Activated CD4-positive, alpha-beta T cell treated with anti-CD3 and anti-CD28 coated beads, Interleukin-2, amount 50 U/mL, for 16 hours (primary cell): ENCODE measurements around the gene ZCCHC10.
"Not testable (repeated sequence)": the region's sequence is repeated elsewhere in the genome, so short reads cannot be mapped to it uniquely, and the experiment has no call there.

Source experiments
- DNase-seq: peaks from one replicate; pipeline ENCODE4 v3.0.0-alpha.2; 2020

The ZCCHC10 gene

DNA sequence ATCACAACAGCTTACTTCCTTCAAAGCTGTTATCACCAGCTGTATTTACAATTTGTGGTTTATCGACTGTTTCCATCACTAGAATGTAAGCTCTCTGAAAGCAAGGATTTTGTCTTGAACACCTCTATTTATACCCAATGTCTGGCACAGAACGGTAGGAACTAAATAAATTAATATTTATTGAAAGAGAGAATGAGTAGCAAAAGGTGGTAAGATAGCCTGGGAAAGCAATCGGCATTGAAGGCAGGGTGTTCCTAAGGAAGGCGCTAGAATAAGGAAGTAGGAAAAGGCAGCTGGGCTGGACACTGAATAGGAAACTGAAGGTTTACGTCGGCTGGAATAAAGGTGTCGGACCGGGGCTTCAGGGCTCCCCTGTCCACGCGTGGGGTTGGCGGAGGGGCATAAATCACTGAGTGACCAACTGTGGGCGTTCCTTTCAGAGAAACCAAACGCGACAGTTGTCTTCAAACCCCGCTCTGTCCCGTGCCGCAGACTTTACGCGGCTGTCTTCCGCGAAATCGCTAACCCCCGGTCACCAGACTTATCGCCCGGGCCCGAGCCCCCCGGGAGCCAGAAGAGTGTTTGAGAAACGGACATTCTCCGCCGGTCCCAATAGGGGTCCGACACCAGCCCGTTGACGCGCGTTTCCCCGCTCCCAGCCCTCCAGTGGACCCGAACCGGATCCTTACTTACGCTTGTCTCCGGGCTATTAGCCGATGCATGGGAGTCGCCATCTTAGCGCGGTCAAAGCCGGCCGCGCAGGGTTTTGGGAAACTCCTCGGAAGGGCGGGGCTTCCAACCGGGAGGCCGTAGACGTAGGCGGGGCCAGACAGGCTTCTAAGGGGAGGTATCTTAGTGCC lies at the start of gene ZCCHC10:
ZCCHC10 (minus strand) TSS at position 746 of the 860 bp plus-strand sequence; CDS start at position 734, 12 bp downstream.
- peak; percentile 95 for DNase-seq

DNA sequence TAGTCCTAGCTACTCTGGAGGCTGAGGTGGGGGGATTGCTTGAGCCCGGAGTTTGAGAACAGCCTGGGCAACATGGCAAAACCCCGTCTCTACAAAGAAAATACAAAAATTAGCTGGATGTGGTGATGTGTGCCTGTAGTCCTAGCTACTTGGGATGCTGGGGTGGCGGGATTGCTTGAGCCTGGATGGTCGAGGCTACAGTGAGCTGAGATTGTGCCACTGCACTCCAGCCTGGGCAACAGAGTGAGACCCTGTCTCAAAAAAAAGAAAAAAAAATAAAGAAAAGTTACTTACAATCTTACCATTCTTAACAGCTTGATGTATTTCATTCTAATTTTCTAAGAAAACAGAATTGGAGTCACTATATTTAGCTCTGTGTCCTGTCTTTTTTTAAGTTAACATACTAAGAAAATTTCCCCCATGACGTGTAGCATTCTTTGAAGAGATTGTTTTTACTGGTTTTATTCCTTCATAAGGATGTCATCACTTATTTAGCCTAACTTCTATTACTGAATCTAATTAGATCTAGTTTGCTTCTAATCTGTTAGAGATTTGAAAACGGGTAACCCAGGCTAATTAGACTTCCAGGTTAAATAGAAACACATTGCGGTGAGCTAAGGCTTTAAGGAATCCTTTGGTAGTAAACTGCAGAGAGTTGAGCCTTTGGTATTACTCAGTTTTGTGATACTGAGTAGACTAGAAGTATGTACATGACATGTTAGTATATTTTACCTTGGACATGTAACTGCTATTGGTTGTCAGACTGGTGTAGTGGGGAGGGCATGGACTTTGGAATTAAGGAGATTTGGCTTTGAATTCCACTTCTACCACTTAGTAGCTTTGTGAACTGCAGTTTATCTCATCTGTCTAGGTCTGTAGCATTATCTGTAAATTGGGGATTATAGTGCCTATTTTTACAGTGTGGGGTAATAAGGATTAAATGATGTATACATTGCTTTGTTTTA lies 49.5 kb upstream of the ZCCHC10 start:
- DNase-seq = no peak

DNA sequence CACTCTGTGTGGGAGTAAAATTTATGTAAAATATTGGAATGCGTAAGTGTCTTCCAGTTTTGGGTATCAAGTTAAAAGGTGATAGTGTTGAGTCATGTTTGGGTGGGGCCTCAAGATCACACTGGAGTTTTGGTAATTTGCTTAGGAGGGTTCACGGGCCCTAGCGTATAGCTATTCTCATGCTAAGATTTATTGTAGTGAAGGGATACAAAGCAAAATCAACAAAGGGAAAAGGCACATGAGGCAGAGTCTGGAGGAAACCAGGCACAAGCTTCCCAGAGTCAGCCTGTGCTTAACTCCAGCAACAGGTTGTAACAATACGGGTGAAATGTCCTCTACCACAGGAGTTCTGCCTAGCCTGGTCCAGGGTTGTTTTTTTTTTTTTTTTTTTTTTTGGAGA lies 45.7 kb upstream of the ZCCHC10 start:
- DNase-seq = no peak

DNA sequence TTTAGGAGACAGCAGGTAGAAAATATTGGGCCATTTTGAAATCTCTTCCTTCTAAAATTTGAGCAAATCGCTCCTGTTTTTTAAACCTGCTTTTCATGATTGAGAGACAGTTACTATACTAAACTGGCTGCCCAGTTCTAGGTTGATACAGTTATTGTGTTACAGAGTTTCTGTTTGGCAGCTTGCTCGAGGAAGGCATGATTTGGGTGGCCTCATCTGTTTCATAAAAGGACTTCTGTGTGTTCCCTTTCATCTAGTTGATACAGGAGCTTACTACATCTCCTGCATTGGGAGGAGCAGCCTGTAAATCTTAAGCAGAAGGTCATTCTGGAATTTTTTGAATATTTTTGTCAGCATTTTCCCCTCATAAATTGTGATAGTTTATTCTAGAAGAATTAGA lies 39.7 kb upstream of the ZCCHC10 start:
- DNase-seq = no peak

DNA sequence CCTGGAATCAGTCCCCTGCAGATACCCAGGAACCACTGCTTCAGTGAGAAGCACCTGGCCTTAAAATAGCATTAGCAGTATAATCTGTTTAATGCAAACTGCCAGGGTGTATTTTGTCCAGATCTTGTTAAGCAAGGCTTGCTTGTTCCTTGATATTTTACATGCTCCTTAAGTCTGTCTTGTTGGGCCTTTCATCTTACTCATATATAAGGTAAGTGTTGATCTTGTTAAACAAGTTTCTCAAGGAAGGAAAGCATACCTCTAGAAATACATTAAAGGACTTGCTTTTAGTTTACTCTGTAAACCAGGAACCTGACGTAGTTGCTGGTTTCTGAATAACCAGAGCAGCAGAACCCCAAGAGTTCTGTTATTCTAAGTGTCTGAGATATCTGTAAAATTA lies 39.1 kb upstream of the ZCCHC10 start:
- no peak for DNase-seq

DNA sequence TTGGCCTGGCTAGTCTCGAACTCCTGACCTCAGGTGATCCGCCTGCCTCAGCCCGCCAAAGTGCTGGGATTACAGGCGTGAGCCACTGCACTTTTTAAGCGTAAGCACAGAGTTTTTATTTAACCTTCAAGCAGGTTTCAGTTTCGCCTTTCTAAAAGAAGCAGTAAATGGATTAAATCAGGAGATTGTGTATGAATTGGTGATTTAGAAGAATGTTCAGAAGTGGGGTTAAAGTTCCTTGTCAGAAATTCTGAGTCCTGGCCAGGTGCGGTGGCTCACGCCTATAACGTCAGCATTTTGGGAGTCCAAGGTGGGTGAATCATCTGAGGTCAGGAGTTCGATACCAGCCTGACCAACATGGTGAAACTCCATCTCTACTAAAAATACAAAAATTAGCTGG lies 37.6 kb upstream of the ZCCHC10 start:
- no peak for DNase-seq

DNA sequence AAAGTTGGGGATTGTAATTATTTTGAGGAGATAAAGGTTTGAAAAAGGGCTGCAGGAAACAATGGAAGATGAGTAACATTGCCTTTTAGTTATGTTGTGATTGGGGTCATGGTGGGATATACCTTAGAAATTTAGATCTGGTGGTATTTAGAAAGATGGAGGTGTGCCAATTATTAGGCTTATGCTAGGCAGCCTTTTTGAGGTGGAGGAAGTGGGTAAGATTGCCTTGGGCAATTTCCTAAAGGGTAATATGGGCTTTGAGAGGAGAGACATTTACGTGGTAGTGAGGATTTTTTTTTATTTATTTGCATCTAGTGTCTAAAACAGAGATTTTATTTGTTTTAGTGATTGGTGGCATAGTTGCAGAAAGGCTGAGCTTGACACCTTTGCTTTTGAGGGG lies 35.9 kb upstream of the ZCCHC10 start:
- DNase-seq = no peak

DNA sequence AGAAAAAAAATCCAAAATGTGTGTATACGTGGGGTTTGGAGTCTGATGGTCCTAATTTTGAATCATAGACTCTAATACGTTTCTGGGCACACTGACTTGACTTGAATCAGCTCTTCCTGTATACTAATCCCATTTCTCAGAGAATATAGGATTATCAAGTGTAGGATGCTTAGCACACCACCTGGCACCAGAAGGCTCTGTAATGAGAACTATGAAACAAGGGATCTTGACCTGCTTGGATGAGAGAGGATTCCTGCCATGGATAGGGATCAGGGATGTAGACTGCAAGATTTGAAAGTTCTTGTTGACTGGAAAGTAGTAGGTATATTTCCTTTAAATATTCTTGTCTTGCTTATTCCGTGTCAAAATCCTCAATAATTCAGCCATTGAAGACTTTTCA lies 33.3 kb upstream of the ZCCHC10 start:
- DNase-seq = no peak

DNA sequence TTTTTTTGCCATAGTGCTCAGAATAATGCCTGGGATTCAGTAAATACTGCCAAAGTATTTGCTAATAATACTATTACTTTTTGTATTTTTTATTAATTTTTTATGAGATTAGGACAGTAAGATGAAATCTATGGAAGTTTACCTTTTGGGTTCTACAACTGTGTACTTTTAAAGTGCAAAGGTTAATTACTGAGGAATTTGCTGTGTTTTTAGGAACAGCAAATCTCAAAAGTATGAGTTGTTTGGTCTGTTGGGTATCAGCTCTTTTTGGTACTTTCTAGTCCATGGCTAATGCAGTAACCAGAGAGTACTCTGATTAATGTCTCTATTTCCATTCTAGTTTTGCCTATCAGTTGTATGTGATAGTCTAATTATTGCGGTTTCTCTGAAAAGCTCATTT lies 30.5 kb upstream of the ZCCHC10 start:
- DNase-seq = no peak

DNA sequence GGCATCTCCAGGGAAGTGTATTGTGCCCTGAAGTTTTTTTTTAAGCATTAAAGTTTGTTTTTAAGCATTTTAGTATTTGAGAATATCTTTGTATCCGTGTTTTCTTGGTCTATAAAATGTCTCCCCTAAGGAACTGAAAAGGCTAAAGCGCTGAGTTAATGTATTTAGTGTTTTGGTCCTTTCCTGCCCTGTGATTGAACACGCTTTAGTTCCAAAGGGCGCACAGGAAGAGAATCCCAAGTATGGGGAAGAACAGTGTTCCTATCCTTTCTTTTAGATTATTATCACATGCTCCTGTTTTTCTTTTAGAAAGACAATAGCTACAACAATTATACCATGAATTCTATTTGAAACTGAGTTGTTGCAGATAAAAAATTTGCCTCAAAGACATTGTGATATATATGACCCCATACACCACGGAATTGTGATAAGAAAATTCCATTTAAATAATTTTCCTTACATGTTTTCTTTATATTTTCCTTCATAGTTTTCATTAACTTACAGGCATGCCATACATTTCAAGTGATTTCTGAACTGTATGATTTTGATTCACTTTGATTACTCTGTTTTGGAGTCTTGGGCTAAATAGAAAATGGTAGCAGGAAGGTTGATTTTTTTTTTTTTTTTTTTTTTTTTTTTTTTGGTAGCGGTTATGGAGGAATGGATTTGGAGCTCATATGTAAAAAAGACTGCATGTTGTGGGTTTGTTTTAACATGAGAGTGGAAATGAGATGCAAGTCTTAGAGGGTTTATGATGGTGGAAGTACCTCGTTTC lies 28.5 kb upstream of the ZCCHC10 start:
- no peak for DNase-seq

DNA sequence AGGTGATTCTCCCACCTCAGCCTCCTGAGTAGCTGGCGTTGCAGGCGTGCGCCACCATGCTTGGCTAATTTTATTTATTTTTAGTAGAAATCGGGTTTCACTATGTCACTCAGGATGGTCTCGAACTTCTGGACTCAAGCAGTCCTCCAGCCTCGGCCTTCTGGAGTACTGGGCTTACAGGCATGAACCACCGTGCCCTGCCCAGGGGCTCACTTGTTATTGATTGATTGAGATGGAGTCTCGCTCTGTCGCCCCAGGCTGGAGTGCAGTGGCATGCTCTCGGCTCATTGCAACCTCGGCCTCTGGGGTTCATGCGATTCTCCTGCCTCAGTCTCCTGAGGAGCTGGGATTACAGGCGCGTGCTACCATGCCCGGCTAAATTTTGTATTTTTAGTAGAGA lies 27.1 kb upstream of the ZCCHC10 start:
- no peak for DNase-seq

DNA sequence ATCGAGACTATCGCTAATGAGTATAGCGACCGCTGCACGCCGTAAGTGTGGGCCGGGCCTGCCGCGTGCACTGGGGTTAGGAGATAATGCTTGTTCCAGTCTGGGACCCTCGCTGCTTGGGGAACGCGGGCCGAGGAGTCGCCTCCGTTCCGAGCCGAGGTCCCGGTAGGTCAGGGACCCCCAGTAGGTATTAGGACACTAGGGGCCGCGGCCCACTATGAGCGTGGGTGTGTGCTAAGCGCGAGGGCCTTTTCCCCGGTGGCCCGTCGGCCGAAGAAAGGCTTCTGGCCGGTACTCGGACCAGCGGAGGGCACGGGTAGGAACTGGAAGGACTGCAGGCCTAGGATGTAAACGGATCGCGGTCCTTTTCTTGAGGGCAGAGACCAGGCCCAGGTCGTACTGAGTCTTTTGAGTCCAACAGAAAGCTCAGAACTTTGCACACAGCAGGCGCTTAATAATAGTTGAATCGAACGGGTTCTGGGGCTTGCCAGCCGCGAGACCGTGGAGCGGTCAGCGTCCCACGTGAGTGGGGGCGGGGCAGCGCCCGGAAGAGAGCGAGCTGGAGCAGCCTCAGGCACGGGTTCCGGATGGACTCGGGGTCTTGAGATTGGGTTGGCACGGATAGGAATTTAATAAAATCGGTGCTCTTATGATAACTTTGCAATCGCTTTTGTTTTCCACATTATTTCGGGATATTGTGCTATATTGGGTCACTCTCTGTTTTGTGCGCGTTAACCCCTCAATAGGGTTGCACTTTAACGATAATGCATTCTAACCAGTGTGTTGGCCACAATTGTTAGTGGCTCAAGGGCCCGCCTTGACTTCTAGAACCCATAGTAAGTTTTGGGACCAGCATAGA lies 26.2 kb upstream of the ZCCHC10 start:
- DNase-seq = peak; percentile 77

DNA sequence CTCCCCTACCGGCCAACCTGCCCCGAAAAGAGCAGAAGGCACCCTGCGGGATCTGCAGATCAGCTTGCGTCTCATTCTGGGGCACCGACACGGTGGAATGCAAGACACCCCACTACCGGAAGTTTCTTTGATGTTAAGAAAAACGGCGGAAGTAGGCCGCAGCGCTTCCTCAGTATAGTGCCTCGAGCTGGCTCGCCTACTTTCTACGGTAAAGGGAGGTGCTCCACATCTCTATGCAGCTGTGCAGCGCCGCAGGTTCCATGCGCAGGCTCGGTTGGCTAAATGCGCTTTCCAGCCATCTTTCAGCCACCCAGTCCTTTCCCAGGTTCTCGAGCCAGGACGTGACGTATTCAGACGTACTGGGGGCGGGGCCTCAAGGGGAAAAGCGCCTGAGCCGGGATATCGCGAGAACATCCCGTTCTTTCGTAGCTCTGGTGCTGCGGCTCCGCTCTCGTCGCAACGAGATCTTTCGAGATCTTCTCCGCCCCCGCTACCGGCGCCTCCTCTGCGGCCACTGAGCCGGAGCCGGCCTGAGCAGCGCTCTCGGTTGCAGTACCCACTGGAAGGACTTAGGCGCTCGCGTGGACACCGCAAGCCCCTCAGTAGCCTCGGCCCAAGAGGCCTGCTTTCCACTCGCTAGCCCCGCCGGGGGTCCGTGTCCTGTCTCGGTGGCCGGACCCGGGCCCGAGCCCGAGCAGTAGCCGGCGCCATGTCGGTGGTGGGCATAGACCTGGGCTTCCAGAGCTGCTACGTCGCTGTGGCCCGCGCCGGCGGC lies 25.4 kb upstream of the ZCCHC10 start, which contains the start of gene HSPA4:
HSPA4 (plus strand) TSS at position 472 of the 775 bp plus-strand sequence; CDS start at position 710, 238 bp downstream.
- peak; percentile 98 for DNase-seq

DNA sequence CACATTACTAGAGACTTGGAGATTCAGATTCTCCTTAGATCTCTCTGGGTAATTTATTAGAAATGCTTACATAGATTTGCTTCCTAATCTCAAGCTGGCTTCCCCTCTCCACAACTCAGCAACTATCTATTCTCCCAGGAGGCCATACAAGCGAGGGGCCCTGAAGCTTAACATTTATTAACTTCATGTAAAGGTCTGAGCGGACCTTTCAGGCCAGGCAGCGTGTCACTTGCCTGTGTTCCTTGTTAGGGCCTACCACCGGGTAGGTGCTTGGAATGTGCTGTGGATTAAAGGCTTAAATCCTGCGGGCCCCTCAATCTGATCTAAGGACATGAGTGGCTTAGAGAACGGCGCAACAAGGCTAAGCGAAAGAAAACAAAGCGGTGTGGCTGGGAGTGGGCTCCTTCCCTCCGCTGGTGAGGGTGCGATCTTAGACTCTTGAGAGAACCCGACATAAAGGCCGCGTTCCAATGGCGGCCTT lies 24.8 kb upstream of the ZCCHC10 start:
- DNase-seq = no peak

DNA sequence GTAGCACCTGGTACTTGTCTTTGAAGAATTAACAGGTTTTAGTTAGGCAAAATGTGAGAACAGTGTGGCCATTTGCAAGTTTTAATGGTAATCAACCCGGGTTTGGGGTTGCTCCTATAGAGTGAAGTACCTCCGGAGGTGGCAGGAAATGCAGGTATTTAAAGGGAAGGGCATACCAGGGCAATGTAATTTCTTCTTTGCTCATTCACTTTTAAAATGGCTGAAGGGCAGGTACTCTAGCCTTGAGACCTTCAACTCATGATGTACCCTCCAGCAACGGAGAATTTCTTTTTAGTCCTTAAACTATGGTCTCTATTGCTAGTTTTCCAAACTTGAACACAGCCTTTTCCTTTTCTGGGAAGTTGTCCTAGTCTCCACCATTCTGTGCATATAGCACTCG lies 24.2 kb upstream of the ZCCHC10 start:
- DNase-seq = peak; percentile 21

DNA sequence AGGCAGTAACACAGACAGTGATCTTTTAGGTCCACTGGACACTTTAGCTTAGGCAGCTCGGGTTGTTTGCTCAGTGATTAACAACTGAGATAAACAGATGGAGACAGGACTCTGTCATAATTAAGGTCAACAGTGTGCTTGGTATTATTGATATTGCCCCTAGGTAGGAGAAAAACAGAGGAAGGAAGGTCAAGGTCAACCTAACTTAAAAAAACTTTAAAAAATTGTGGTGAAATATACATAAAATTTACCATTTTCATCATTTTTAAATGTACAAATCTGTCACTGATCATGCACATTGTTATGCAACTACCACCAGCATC lies 23.3 kb upstream of the ZCCHC10 start:
- no peak for DNase-seq

DNA sequence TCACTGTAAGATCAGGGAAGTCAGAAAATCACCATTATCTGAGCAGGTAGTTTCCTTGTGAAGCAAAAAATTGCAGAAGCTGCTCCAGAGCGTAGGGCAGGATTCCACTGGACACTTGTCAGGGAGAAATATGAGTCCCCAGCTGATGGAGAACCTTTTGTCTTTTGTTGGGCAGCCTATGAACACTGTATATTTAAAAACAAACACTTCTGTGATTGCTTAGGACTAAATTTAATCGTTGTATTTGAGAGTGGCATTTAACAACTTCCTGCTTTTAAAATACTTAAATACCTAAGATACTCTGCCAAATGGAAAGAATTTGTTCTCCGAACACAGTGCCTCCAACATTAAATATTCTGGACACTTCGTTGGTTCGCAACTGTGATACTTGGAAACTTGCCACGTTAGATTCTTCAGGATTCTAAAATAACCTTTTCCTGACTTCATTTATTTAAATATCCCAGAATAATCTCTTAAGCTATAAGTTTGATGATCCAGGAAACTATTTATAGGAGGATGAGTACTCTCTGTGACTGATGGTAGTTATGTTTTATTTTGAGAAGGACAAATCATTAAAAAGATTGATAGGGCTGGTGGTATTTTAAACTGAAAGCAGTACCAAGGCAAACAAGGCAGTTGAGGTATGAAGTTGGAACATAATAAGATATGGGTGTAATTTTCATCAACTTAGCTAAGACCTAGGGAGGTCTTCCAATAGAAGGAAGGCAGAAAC lies 22.8 kb upstream of the ZCCHC10 start:
- no peak for DNase-seq

DNA sequence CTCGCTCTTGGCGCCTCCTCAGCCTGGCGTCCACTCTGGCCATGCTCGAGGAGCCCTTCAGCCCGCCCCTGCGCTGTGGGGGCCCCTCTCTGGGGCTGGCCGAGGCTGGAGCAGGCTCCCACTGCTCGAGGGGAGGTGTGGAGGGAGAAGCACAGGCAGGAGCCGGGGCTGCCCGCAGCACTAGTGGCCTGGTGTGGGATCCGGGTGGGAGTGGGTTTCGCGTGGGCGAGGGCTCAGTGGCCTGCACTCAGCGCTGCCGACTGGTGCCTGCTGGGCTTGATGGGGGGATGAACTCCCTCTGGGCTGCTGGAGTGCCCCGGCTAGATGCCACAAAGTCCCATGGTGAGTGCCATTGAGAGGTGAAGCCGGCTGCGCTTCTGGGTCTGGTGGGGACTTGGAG lies 21.1 kb upstream of the ZCCHC10 start:
- no peak for DNase-seq

DNA sequence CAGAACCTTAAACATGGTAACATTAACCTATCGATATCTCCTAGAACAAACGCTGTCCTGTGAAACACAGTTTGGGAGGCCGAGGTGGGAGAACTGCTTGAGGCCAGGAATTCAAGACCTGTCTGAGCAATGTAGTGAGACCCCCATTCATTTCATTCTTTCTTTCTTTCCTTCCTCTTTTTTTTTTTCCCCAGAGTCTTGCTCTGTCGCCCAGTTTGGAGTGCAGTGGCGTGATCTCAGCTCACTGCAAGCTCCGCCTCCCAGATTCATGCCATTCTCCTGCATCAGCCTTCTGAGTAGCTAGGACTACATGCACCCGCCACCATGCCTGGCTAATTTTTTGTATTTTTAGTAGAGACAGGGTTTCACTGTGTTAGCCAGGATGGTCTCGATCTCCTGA lies 20.2 kb upstream of the ZCCHC10 start:
- DNase-seq = not testable (repeated sequence)

DNA sequence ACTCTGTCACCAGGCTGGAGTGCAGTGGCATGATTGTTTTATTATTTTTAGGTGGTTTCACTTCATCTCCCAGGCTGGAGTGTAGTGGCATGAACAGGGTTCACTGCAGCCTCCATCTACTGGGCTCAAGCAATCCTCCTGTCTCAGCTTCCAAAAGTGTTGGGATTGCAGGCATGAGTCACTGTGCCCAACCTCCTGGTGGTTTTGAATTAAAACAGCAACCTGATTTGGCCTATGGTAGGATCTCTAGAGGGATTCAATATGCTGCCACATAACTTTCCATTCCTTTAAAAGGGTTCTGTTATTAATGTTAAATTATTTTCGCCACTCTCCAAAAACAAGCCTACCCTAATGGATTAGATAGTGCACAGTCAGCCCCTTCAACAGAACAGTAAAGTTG lies 15.6 kb upstream of the ZCCHC10 start:
- DNase-seq = no peak
